Activated CD4-positive, alpha-beta T cell treated with anti-CD3 and anti-CD28 coated beads for 24 hours (primary cell): ENCODE measurements around the gene YTHDC1.
"Not testable (repeated sequence)": the region's sequence is repeated elsewhere in the genome, so short reads cannot be mapped to it uniquely, and the experiment has no call there.

Experiments
- DNase-seq, 2 donors: peaks; one replicate each; pipeline ENCODE4 v3.0.0-alpha.2; 2020; ENCODE audit warnings: low read depth in 2 of 2

The YTHDC1 gene

GRCh38 chr4:68288393-68288740 is 61.5 kb downstream of the YTHDC1 start:
- DNase-seq, result no peak

GRCh38 chr4:68287704-68288392 is 62.0 kb downstream of the YTHDC1 start:
- DNase-seq, result no peak

GRCh38 chr4:68283714-68284113 is 66.2 kb downstream of the YTHDC1 start:
- DNase-seq, result no peak

- no peak for DNase-seq
Measured at GRCh38 chr4:68283095-68283494, 66.8 kb downstream of the YTHDC1 start.

GRCh38 chr4:68281796-68282740 is 67.8 kb downstream of the YTHDC1 start:
- DNase-seq, result not testable (repeated sequence)

- DNase-seq, result no peak
Measured at GRCh38 chr4:68278029-68278428, 71.9 kb downstream of the YTHDC1 start.

GRCh38 chr4:68277627-68278026 is 72.3 kb downstream of the YTHDC1 start:
- DNase-seq, result no peak

- DNase-seq, result no peak
Measured at GRCh38 chr4:68272860-68273259, 77.0 kb downstream of the YTHDC1 start.

GRCh38 chr4:68272380-68272779 is 77.5 kb downstream of the YTHDC1 start:
- DNase-seq, result no peak

- DNase-seq, result no peak
Measured at GRCh38 chr4:68271851-68272357, 78.0 kb downstream of the YTHDC1 start.

GRCh38 chr4:68267433-68267944 is 82.4 kb downstream of the YTHDC1 start:
- DNase-seq, result no peak

- no peak for DNase-seq
Measured at GRCh38 chr4:68264875-68265565, 84.9 kb downstream of the YTHDC1 start.
